OCI-LY1 (cell line): ENCODE measurements around the gene ING3.

ENCODE experiments used
- H2AFZ ChIP-seq: fragments of 200-600 bp; sonication (generic), shearing (Covaris generic); 2 replicates; pipeline ENCODE4 v1.6.0; 2014; ENCODE audit warnings: antibody characterized with exemption, mild to moderate bottlenecking, low read length
- H3F3A ChIP-seq: fragments of 200-600 bp; sonication (generic), shearing (Covaris generic); 2 replicates; pipeline ENCODE4 v1.6.0; 2014; ENCODE audit warnings: mild to moderate bottlenecking, antibody characterized with exemption, low read length, moderate library complexity; ENCODE audit not compliant: insufficient read depth
- H3K27ac ChIP-seq: fragments of 200-600 bp; sonication (generic); 2 replicates; pipeline ENCODE4 v1.5.1; 2014; ENCODE audit warnings: low read length, mixed run types, mild to moderate bottlenecking, low read depth; ENCODE audit not compliant: poor library complexity, severe bottlenecking
- H3K27me3 ChIP-seq: fragments of 200-600 bp; sonication (generic); 2 replicates; pipeline ENCODE4 v1.6.0; 2014; ENCODE audit warnings: antibody characterized with exemption, mild to moderate bottlenecking, low read length, moderate library complexity; ENCODE audit not compliant: insufficient read depth
- H3K36me3 ChIP-seq: fragments of 200-600 bp; sonication (generic); 2 replicates; pipeline ENCODE4 v1.6.1; 2014; ENCODE audit warnings: mild to moderate bottlenecking, antibody characterized with exemption, low read length, moderate library complexity, mixed read lengths; ENCODE audit not compliant: insufficient read depth
- H3K4me1 ChIP-seq: fragments of 200-600 bp; sonication (generic); 2 replicates; pipeline ENCODE4 v1.5.1; 2014; ENCODE audit warnings: mild to moderate bottlenecking, low read length, moderate library complexity; ENCODE audit not compliant: insufficient read depth, severe bottlenecking
- H3K4me2 ChIP-seq: fragments of 200-600 bp; sonication (generic), shearing (Covaris generic); 2 replicates; pipeline ENCODE4 v1.6.1; 2014; ENCODE audit warnings: low read length
- H3K4me3 ChIP-seq: fragments of 200-600 bp; sonication (generic); 2 replicates; pipeline ENCODE4 v1.5.1; 2014; ENCODE audit warnings: low read length, low read depth, mild to moderate bottlenecking, mixed read lengths; ENCODE audit not compliant: poor library complexity, severe bottlenecking
- H3K79me2 ChIP-seq: fragments of 200-600 bp; shearing (Covaris generic); 2 replicates; pipeline ENCODE4 v1.6.1; 2016; ENCODE audit warnings: mixed run types, low read length, mixed read lengths; ENCODE audit not compliant: insufficient read depth
- H3K9ac ChIP-seq: fragments of 200-600 bp; sonication (generic), shearing (Covaris generic); 2 replicates; pipeline ENCODE4 v1.6.1; 2014; ENCODE audit warnings: mild to moderate bottlenecking, low read length, mixed read lengths
- H3K9me2 ChIP-seq: fragments of 200-600 bp; sonication (generic), shearing (Covaris generic); 2 replicates; pipeline ENCODE4 v1.6.1; 2014; ENCODE audit warnings: low read depth, mild to moderate bottlenecking, low read length, mixed read lengths
- H3K9me3 ChIP-seq: fragments of 200-600 bp; shearing (Covaris generic); 2 replicates; pipeline ENCODE4 v1.6.1; 2014; ENCODE audit warnings: low read length, mixed read lengths
- H4K20me1 ChIP-seq: fragments of 200-600 bp; sonication (generic), shearing (Covaris generic); 2 replicates; pipeline ENCODE4 v1.6.0; 2016; ENCODE audit warnings: mild to moderate bottlenecking, low read length; ENCODE audit not compliant: insufficient read depth
- EZH2 ChIP-seq: fragments of 200-600 bp; sonication (generic), shearing (Covaris generic); IDR thresholded peaks from 2 replicates; pipeline ENCODE4 v1.8.0; 2017; ENCODE audit warnings: borderline replicate concordance, mixed run types, mild to moderate bottlenecking, antibody characterized with exemption, low read length, moderate library complexity, mixed read lengths
- TF ChIP-seq, protein P1 (sequence below): fragments of 200-600 bp; sonication (generic), shearing (Covaris generic); IDR thresholded peaks from 2 replicates; pipeline ENCODE4 v1.5.1; 2017; ENCODE audit warnings: mild to moderate bottlenecking, antibody characterized with exemption, low read length, moderate library complexity, mixed read lengths

Gene ING3

DNA sequence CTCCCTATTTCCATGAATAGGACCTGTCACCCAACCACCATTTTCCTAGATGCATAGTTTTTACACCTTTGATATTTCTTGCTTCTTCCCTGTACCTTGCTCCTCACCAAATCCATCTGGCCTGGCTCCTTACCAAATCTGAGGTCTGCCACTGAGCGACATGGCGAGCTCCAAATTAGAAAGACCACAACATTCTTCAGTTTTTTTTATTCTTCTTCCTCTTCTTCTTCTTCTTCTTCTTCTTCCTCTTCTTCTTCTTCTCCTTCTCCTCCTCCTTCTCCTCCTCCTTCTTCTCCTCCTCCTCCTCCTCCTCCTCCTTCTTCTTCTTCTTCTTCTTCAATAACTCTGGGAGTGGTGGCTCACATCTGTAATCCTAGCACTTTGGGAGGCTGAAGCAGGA lies 45.1 kb downstream of the ING3 start:
- H3K36me3 ChIP-seq, result no peaks in the 10 kb centered on the region
- no peaks in the 10 kb centered on the region for H3K9me3 ChIP-seq
- no peak overlapping the region for H3K4me3 ChIP-seq

DNA sequence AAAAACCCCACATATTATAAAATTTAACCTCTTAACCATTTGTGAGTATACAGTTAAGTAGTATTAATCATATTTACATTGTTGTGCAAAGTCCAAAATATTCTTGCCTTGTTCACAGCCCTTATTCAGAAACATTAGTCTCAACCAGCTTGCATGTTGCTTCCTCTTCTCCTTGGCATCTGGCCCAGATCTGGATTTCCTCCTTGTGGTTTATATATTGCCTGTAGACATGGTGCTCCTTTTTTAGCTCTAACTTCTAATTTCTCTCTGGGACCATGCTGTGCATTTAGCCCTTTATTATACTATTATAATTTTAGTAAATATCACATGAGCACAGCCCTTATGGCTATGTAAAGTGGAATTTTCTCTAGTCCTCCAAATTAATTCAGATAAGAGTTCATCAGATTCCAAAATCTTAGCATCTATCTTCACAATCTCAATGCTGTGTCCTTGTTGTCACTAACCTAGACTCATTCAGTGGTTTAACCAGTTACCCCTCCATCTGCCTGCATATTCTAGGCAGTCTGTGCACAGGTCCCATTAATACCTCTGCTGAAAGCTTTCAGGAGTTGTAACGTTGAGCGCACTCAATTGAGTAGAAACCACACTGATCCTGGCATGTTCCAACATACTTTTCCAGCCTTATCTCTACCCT lies 45.9 kb downstream of the ING3 start:
- Histone ChIP-seq H3K27me3 (no peaks in the 10 kb centered on the region), H3K4me1 (peaks cover 17% of the 10 kb centered on the region), H3K9me3 (no peaks in the 10 kb centered on the region), H3F3A (no peaks in the 10 kb centered on the region), H3K36me3 (no peaks in the 10 kb centered on the region), H3K4me3 (no peak overlapping the region), H2AFZ (no peak overlapping the region), H3K9ac (no peak overlapping the region), H3K27ac (no peak overlapping the region), H4K20me1 (no peaks in the 10 kb centered on the region), H3K9me2 (no peaks in the 10 kb centered on the region), H3K79me2 (no peaks in the 10 kb centered on the region), H3K4me2 (no peak overlapping the region)
- TF ChIP-seq EZH2, result no peak
- TF ChIP-seq, protein P1, sequence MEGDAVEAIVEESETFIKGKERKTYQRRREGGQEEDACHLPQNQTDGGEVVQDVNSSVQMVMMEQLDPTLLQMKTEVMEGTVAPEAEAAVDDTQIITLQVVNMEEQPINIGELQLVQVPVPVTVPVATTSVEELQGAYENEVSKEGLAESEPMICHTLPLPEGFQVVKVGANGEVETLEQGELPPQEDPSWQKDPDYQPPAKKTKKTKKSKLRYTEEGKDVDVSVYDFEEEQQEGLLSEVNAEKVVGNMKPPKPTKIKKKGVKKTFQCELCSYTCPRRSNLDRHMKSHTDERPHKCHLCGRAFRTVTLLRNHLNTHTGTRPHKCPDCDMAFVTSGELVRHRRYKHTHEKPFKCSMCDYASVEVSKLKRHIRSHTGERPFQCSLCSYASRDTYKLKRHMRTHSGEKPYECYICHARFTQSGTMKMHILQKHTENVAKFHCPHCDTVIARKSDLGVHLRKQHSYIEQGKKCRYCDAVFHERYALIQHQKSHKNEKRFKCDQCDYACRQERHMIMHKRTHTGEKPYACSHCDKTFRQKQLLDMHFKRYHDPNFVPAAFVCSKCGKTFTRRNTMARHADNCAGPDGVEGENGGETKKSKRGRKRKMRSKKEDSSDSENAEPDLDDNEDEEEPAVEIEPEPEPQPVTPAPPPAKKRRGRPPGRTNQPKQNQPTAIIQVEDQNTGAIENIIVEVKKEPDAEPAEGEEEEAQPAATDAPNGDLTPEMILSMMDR, result no peak

More for the DNA sequence above, 45.1 kb downstream of the ING3 start:
- Histone ChIP-seq H3F3A (no peaks in the 10 kb centered on the region), H4K20me1 (no peaks in the 10 kb centered on the region), H3K4me1 (peaks cover 17% of the 10 kb centered on the region), H3K27ac (no peak overlapping the region), H3K9me2 (no peaks in the 10 kb centered on the region), H3K9ac (no peak overlapping the region), H2AFZ (no peak overlapping the region), H3K79me2 (no peaks in the 10 kb centered on the region), H3K27me3 (no peaks in the 10 kb centered on the region), H3K4me2 (no peak overlapping the region)
- no peak for TF ChIP-seq EZH2
- TF ChIP-seq, protein P1, result no peak

DNA sequence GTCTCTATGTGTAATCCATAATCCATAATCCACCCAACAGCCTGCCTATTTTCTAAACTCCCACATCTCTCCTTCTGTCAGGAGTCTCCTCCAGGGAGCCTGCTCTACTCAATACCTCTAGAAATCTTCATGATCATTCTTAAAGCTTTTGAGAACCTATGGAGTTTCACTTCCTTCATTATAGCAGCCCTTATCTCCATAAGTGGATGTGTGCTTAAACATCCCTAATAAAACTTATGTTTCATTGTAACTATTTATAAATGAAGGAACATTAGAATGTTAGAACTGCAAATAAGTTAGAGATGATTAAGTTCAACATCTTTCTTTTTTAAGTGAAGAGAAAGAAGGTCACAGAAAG lies 46.4 kb downstream of the ING3 start:
- Histone ChIP-seq H3K9me3 (no peaks in the 10 kb centered on the region), H3K36me3 (no peaks in the 10 kb centered on the region), H3K9me2 (no peaks in the 10 kb centered on the region), H3K27ac (no peak overlapping the region), H4K20me1 (no peaks in the 10 kb centered on the region), H2AFZ (no peak overlapping the region), H3K79me2 (no peaks in the 10 kb centered on the region), H3K4me2 (no peak overlapping the region), H3K4me3 (no peak overlapping the region), H3K9ac (no peak overlapping the region), H3K4me1 (peaks cover 17% of the 10 kb centered on the region), H3F3A (no peaks in the 10 kb centered on the region), H3K27me3 (no peaks in the 10 kb centered on the region)
- TF ChIP-seq, protein P1, result no peak
- no peak for TF ChIP-seq EZH2
